Stimulated activated naive B cell treated with anti-CD40 and anti-IgM and Interleukin-4, amounts not matched to agents 10 μg/mL and 1 μg/mL and 100 μg/mL, for 72 hours (primary cell): ENCODE data around the gene CELSR3.

Experiments
- ATAC-seq, 2 donors: fragments of 150-1000 bp; cut with Tn5 transposase; replicated peaks; 2 replicates each; pipeline ENCODE4 v1.10.0; 2021; ENCODE audit warnings: moderate library complexity in 1 of 2
- DNase-seq: peaks from one replicate; pipeline ENCODE4 v3.0.0; 2021
- H3K27ac Mint-ChIP-seq: one replicate; pipeline ENCODE4 v1.8.0; 2022; ENCODE audit warnings: mild to moderate bottlenecking, mixed read lengths
- H3K27me3 Mint-ChIP-seq, 2 donors: one replicate each; pipeline ENCODE4 v1.8.0; 2022; ENCODE audit warnings: mixed read lengths in 2 of 2
- H3K36me3 Mint-ChIP-seq, 2 donors: one replicate each; pipeline ENCODE4 v1.8.0; 2022; ENCODE audit warnings: mixed read lengths in 2 of 2, mild to moderate bottlenecking in 1 of 2
- H3K4me1 Mint-ChIP-seq, 2 donors: one replicate each; pipeline ENCODE4 v1.8.0; 2022; ENCODE audit warnings: mixed read lengths in 2 of 2, mild to moderate bottlenecking in 1 of 2
- H3K4me3 Mint-ChIP-seq, 2 donors: one replicate each; pipeline ENCODE4 v1.8.0; 2022; ENCODE audit warnings: mild to moderate bottlenecking in 2 of 2, mixed read lengths in 2 of 2, moderate library complexity in 1 of 2
- H3K9me3 Mint-ChIP-seq, 2 donors: one replicate each; pipeline ENCODE4 v1.8.0; 2022; ENCODE audit warnings: mixed read lengths in 2 of 2, mild to moderate bottlenecking in 1 of 2

CELSR3 gene

GRCh38 chr3:48681541-48681880 is 18.8 kb upstream of the CELSR3 start:
- H3K4me1 Mint-ChIP-seq = peaks cover 29 to 59% of the 10 kb centered on the region in 2 donors
- H3K27me3 Mint-ChIP-seq = no peaks in the 10 kb centered on the region
- no peaks in the 10 kb centered on the region for H3K9me3 Mint-ChIP-seq
- ATAC-seq (no peak), DNase-seq (no peak)
- no peak overlapping the region for H3K4me3 Mint-ChIP-seq
- H3K36me3 Mint-ChIP-seq = peaks cover 36 to 55% of the 10 kb centered on the region in 2 donors
- H3K27ac Mint-ChIP-seq = no peak overlapping the region

DNA sequence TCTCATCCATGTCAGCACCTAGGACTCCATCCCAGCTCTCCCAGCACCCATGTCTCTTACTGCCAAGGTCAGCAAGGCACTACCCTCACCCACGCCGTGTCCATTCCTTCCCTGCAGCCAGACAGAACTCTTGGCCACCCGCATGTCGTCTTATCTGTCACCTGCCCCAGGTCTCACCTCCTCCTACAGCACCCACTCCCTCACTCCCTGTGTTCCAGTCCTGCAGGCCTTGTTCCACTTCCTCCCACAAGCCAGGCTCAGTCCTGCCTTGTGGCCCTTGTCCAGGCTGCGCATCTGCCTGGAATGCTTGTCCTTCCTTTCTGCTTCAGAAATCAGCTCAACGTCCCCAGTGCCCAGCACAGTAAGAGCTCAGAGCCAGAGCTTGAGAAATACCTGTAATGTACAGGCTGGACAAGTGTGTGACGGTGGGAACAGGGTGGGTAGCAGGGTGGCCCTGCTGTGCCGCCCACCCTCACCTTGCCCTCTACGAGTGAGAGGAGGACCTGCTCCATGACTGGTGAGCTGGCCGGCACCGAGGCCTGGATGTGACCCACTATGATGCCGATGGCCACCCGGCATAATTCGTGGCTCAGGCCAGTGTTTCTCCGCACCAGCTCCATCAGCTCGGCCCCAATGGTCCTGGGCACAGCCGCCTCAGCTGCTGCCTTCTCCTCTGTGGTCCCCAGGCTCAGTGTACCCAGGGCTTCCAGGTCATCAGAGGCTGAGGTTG is 18.3 kb upstream of the CELSR3 start:
- Mint-ChIP-seq H3K4me1 (peaks cover 28 to 54% of the 10 kb centered on the region in 2 donors), H3K36me3 (peaks cover 36 to 60% of the 10 kb centered on the region in 2 donors), H3K4me3 (no peak overlapping the region), H3K27ac (no peak overlapping the region), H3K9me3 (no peaks in the 10 kb centered on the region), H3K27me3 (no peaks in the 10 kb centered on the region)
- DNase-seq = no peak
- no peak for ATAC-seq

- no peak overlapping the region for H3K27ac Mint-ChIP-seq
- H3K4me3 Mint-ChIP-seq = no peak overlapping the region
- H3K36me3 Mint-ChIP-seq = peaks cover 38 to 66% of the 10 kb centered on the region in 2 donors
- DNase-seq (no peak), ATAC-seq (peak; percentile 94)
- no peaks in the 10 kb centered on the region for H3K27me3 Mint-ChIP-seq
- peaks cover 24 to 46% of the 10 kb centered on the region in 2 donors for H3K4me1 Mint-ChIP-seq
- no peaks in the 10 kb centered on the region for H3K9me3 Mint-ChIP-seq
These were observed 17.0 kb upstream of the CELSR3 start for GRCh38 chr3:48679411-48680391.

DNA sequence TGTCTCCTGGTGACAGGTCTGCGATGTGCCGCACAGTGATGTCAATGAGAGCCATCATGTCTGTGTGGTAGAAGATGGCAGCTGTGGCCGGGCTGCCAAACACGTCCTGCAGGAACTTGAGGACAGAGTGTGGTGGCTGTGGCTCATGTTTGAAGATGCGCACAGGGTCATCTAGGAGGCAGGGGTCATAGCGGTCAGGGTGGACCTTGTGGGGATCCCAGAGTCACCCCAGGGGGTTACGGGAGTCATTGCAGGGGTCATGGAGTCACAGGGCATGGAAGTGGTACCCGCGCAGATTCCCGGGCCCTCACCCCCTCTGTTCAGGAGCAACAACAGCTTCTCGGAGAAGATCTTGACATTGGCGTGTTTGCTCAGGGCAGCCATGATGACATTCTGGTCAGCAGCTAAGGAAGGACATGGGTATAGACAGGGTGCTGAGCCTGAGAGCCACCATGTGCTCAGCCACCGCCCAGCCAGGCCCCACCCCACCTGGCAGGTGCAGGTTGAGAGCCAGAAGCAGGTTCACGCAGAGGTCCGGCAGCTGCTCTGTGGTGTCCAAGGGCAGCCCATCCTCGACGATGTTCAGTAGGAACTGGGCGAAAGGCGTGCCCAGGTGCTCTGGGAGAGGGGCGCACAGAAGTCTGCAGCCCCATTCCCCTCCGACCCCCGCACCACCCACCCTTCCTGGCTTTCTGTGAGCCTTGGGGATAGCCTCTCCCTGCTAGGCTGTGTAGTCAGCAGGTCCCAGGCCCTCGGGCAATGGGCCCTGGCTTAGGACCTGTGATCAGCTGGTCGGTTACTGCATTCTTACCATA is 16.1 kb upstream of the CELSR3 start:
- H3K4me3 Mint-ChIP-seq = no peak overlapping the region
- peaks cover 18 to 37% of the 10 kb centered on the region in 2 donors for H3K4me1 Mint-ChIP-seq
- H3K36me3 Mint-ChIP-seq = peaks cover 40 to 68% of the 10 kb centered on the region in 2 donors
- H3K27ac Mint-ChIP-seq = peak overlapping the region; percentile 26
- no peaks in the 10 kb centered on the region for H3K9me3 Mint-ChIP-seq
- DNase-seq = no peak
- ATAC-seq = no peak
- H3K27me3 Mint-ChIP-seq = no peaks in the 10 kb centered on the region

DNA sequence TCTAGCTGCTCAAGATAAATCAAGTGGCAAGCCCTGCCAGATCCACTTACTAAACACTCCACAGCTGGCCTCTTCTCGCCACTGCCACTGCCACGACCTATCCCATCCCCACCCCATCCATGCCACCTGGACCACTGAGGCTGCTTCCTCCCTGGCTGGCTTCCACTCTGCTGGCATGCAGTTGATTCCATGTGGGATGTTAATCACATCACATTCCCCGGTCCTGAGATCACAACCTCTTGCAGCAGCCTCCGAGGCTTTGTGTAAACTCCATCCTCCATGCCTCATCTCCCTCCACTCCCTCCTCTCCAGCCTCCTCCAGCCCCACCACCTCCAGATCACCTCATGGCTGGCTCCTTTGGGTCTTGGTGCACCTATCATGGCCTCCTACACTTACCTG is 15.4 kb upstream of the CELSR3 start:
- H3K27ac Mint-ChIP-seq = no peak overlapping the region
- no peaks in the 10 kb centered on the region for H3K9me3 Mint-ChIP-seq
- H3K4me3 Mint-ChIP-seq = no peak overlapping the region
- DNase-seq (no peak), ATAC-seq (no peak)
- H3K4me1 Mint-ChIP-seq = peaks cover 16 to 33% of the 10 kb centered on the region in 2 donors
- H3K36me3 Mint-ChIP-seq = peaks cover 45 to 74% of the 10 kb centered on the region in 2 donors
- no peaks in the 10 kb centered on the region for H3K27me3 Mint-ChIP-seq

DNA sequence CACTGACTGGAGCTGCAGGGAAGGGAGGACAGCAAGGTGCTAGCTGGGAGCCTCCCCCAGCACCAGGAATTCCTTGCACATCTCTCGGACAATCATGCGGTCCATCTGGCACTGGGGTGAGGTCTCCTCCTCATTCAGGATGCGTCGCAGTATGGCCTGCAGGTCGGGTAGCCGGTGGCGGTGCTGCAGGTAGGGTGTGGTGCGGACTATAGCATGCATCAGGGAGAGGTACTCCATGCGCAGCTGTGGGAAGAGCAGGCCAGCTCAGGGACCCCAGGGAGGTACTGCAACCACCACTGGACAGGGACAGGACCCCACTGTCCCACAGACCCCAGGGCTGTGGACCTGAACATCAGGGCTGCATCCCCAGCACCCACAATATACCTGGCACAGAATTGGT is 11.8 kb upstream of the CELSR3 start:
- Mint-ChIP-seq H3K9me3 (no peaks in the 10 kb centered on the region), H3K4me1 (peaks cover 11 to 15% of the 10 kb centered on the region in 2 donors), H3K36me3 (peaks cover 35 to 57% of the 10 kb centered on the region in 2 donors), H3K27me3 (no peaks in the 10 kb centered on the region), H3K4me3 (no peak overlapping the region), H3K27ac (no peak overlapping the region)
- ATAC-seq = no peak
- DNase-seq = no peak

DNA sequence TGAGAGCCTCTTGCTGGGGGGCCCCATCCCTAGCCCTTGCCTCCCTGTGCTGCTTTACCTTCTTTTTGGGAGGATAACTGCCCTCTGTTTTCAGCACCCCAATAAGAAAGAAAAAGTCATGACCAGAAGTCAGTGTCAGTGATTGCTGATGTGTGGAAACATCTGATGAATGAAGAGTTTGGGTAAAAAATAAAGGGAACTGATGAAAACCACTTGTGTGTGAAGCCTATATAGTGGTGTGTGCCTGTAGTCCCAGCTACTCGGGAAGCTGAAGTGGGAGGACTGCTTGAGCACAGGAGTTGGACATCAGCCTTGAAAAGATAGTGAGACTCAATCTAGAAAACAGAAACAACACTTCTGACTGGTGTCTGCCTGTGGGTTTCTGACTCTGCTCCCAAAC is 9.8 kb upstream of the CELSR3 start:
- DNase-seq (no peak), ATAC-seq (peak; percentile 68 to 76)
- no peaks in the 10 kb centered on the region for H3K9me3 Mint-ChIP-seq
- no peak overlapping the region for H3K4me3 Mint-ChIP-seq
- peak overlapping the region; percentile 32 for H3K27ac Mint-ChIP-seq
- peaks cover 8 to 11% of the 10 kb centered on the region in 2 donors for H3K4me1 Mint-ChIP-seq
- H3K36me3 Mint-ChIP-seq = peaks cover 22 to 40% of the 10 kb centered on the region in 2 donors
- H3K27me3 Mint-ChIP-seq = no peaks in the 10 kb centered on the region

GRCh38 chr3:48664929-48665328 is 2.2 kb upstream of the CELSR3 start:
- ATAC-seq = no peak
- peaks cover 18 to 53% of the 10 kb centered on the region in 2 donors for H3K27me3 Mint-ChIP-seq
- H3K36me3 Mint-ChIP-seq = peaks cover 0 to 11% of the 10 kb centered on the region in 2 donors
- H3K9me3 Mint-ChIP-seq = no peaks in the 10 kb centered on the region
- H3K27ac Mint-ChIP-seq = no peak overlapping the region
- DNase-seq = no peak
- peaks cover 10 to 27% of the 10 kb centered on the region in 2 donors for H3K4me1 Mint-ChIP-seq
- peak overlapping the region in 1 of 2 donors; percentile 39 for H3K4me3 Mint-ChIP-seq

- Mint-ChIP-seq H3K36me3 (peaks cover 0 to 11% of the 10 kb centered on the region in 2 donors), H3K4me3 (peak overlapping the region; percentile 85 to 89), H3K27ac (no peak overlapping the region), H3K4me1 (peaks cover 10 to 27% of the 10 kb centered on the region in 2 donors), H3K27me3 (peaks cover 25 to 59% of the 10 kb centered on the region in 2 donors), H3K9me3 (no peaks in the 10 kb centered on the region)
- DNase-seq = no peak
- no peak for ATAC-seq
These were observed 1.6 kb upstream of the CELSR3 start for GRCh38 chr3:48664313-48664644.

DNA sequence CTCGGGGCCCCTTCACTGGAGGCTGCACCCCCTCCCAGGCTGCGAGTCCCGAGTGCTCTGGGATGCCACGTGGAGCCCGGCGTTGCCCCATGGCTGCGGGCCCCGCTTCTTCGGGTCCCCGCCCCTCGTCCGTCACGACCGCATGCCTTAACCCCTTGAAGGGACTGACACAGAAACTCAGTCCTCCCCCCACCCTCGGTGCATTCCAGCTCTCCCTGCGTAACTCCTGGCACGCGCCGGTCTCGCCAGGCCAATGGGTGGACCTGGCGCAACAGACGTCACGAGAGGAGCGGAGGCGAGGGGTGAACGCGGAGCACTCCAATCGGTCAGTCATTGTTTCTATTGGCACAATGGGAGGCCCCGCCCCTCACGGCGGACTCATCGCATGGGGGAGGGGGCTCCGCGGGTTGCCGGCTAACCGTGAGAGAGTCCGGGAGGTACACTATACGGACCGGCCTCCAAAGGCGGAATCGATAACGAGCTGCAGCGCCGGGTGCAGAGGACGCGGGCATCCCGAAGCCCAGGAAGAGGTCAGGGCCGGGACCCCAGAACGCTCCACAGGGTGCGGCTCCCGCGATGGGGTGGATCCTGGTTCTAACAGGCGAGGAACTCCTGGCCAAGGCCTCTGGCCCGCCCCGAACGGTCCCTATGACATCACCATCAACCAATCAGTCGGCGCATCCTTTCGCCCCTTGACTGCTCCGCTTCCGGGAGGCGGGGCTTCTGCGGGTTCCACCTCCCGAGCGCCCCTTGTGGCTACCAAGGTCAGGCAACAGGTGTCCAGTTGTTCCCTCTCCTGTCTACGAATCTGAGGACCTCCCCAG is 1.0 kb upstream of the CELSR3 start:
- H3K4me1 Mint-ChIP-seq = peaks cover 10 to 27% of the 10 kb centered on the region in 2 donors
- peak overlapping the region; percentile 94 for H3K27ac Mint-ChIP-seq
- peaks cover 0 to 11% of the 10 kb centered on the region in 2 donors for H3K36me3 Mint-ChIP-seq
- H3K27me3 Mint-ChIP-seq = peaks cover 30 to 65% of the 10 kb centered on the region in 2 donors
- peak; percentile 89 to 90 for ATAC-seq
- H3K9me3 Mint-ChIP-seq = no peaks in the 10 kb centered on the region
- peak; percentile 84 for DNase-seq
- H3K4me3 Mint-ChIP-seq = peak overlapping the region; percentile 85 to 89

DNA sequence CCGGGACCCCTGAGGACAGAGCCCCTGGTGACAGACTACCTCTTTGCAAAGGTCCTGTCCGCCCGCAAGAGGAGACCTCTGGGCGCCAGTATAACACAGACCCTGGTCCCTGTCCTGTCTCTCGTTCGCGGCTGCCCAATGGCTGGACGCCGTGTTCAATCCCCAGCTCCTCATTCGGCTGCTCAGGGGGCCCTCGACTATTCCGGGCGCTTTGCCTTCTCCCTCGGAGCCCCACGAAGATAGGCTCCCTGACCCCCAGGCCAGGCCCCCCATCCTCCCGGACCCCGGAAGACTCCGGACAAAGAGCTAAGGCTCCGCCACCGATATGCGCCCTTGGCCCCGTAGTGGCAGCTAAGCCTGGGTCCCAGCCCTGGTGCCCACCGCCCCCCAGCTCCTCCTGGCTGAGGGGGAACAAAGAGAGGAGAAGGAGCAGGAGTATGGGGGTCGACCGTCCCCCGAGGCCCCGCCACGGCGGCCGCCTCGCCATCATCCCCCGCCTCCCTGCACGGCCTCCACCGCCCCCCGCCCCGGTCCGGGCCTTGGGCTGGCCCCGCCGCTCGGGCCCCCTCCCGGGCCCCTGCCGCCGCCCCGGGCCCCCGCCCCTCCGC is 437 bp downstream of the CELSR3 start:
- H3K4me3 Mint-ChIP-seq = peak overlapping the region; percentile 48 to 79
- H3K36me3 Mint-ChIP-seq = peaks cover 0 to 11% of the 10 kb centered on the region in 2 donors
- H3K4me1 Mint-ChIP-seq = peaks cover 10 to 30% of the 10 kb centered on the region in 2 donors
- H3K9me3 Mint-ChIP-seq = no peaks in the 10 kb centered on the region
- no peak for DNase-seq
- no peak for ATAC-seq
- H3K27me3 Mint-ChIP-seq = peaks cover 40 to 80% of the 10 kb centered on the region in 2 donors
- H3K27ac Mint-ChIP-seq = no peak overlapping the region

DNA sequence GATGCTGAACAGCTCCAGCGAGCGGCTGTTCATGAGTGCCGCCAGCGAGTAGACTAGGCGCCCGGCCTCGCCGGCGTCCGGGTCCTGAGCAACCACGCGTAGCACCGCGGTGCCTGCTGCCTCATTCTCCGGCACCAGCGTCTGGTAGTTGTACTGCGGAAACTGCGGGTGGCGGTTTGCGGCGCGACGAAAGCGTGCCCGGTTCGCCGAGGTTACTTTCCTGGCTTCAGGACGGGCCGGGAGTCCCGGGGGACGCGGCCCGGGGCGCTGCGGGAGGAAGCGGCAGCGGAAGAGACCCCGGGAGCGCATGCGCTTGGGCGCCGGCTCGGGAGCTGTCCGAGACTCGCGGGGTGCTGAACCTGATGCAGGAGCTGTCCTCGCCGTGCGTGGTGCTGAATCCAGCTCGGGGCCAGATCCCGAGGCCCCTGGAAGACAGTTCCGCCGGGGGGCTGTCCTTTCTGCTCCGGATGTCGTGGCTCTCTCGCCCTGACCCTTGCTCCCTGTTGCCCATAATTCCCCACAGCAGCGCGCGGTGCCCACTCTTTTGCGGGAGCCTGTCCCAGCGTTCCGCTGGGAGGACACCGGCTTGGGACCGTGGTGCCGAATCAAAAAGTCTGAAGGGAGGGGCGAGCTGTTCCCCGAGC is 1.1 kb downstream of the CELSR3 start:
- no peaks in the 10 kb centered on the region for H3K9me3 Mint-ChIP-seq
- ATAC-seq (peak; percentile 18 to 29), DNase-seq (peak; percentile 50)
- H3K4me3 Mint-ChIP-seq = peak overlapping the region; percentile 48 to 79
- peaks cover 11 to 36% of the 10 kb centered on the region in 2 donors for H3K4me1 Mint-ChIP-seq
- H3K27ac Mint-ChIP-seq = no peak overlapping the region
- H3K27me3 Mint-ChIP-seq = peaks cover 40 to 86% of the 10 kb centered on the region in 2 donors
- peaks cover 0 to 11% of the 10 kb centered on the region in 2 donors for H3K36me3 Mint-ChIP-seq
